Hepatocyte (in vitro differentiated cells): ENCODE data around the gene CXADR. TPM values are rescaled to one million over a fixed set of nuclear protein-coding genes. Genes with fewer than 3 reads are reported as not detected.

Source experiments
- DNase-seq: peaks from one replicate; pipeline ENCODE4 v3.0.0-alpha.2; 2016; ENCODE audit warnings: low spot score
- H2AFZ ChIP-seq: fragments of 200-600 bp; sonication (generic); 2 replicates; pipeline ENCODE4 v1.6.0; 2016; ENCODE audit warnings: antibody characterized with exemption, mild to moderate bottlenecking
- H3K27ac ChIP-seq: fragments of 200-600 bp; sonication (generic); 2 replicates; pipeline ENCODE4 v1.5.1; 2016; ENCODE audit warnings: mild to moderate bottlenecking
- H3K27me3 ChIP-seq: fragments of 200-600 bp; sonication (generic); 2 replicates; pipeline ENCODE4 v1.6.1; 2016
- H3K36me3 ChIP-seq: fragments of 200-600 bp; sonication (generic); replicated peaks from 2 replicates; pipeline ENCODE4 v1.5.1; 2016; ENCODE audit warnings: low read depth; ENCODE audit not compliant: insufficient read depth
- H3K4me1 ChIP-seq: fragments of 200-600 bp; sonication (generic); 2 replicates; pipeline ENCODE4 v1.5.1; 2016; ENCODE audit warnings: mild to moderate bottlenecking, moderate library complexity; ENCODE audit not compliant: insufficient read depth
- H3K4me2 ChIP-seq: fragments of 200-600 bp; sonication (generic); 2 replicates; pipeline ENCODE4 v1.6.0; 2016
- H3K4me3 ChIP-seq: fragments of 200-600 bp; sonication (generic); 2 replicates; pipeline ENCODE4 v1.5.1; 2016; ENCODE audit warnings: mild to moderate bottlenecking
- H3K79me2 ChIP-seq: fragments of 200-600 bp; sonication (generic); 2 replicates; pipeline ENCODE4 v1.6.0; 2017; ENCODE audit warnings: mild to moderate bottlenecking
- H3K9me2 ChIP-seq: fragments of 200-600 bp; sonication (generic); replicated peaks from 2 replicates; pipeline ENCODE4 v1.6.0; 2017; ENCODE audit warnings: mild to moderate bottlenecking; ENCODE audit not compliant: insufficient read depth
- H3K9me3 ChIP-seq: fragments of 200-600 bp; sonication (generic); 2 replicates; pipeline ENCODE4 v1.5.1; 2016; ENCODE audit warnings: low read depth, mild to moderate bottlenecking
- H4K20me1 ChIP-seq: fragments of 200-600 bp; sonication (generic); 2 replicates; pipeline ENCODE4 v1.6.0; 2016; ENCODE audit warnings: mild to moderate bottlenecking; ENCODE audit not compliant: insufficient read depth, poor library complexity, severe bottlenecking
- EZH2 ChIP-seq: fragments of 200-600 bp; sonication (generic); IDR thresholded peaks from 2 replicates; pipeline ENCODE4 v1.6.1; 2016; ENCODE audit warnings: antibody characterized with exemption, mild to moderate bottlenecking, borderline replicate concordance
- EZH2phosphoT487 ChIP-seq: fragments of 200-600 bp; sonication (generic); IDR thresholded peaks from one replicate; pipeline ENCODE4 v1.6.1; 2018; ENCODE audit warnings: antibody characterized with exemption, mild to moderate bottlenecking, low read depth, moderate library complexity; ENCODE audit not compliant: unreplicated experiment, severe bottlenecking
- WGBS: methylation state at CpG from one replicate; pipeline ENCODE4 v1.1.6; 2016; ENCODE audit warnings: low lambda C conversion rate; ENCODE audit errors: missing lambda C conversion rate; 5-methylcytosine and 5-hydroxymethylcytosine counted together
- polyA plus RNA-seq: library from polyadenylated mRNA; unstranded; fragments of >200 nt; fragmentation: Nextera tagmentation; extraction: Ambion mirVana; gene quantifications from 2 replicates; pipeline ENCODE4 v1.2.1, GENCODE V29; 2016
- total RNA-seq: library from RNA; depleted of rRNA; stranded (reverse); fragments of >200 nt; gene quantifications from 2 replicates; pipeline ENCODE4 v1.2.3, GENCODE V29; 2014
- TF ChIP-seq, protein P1 (sequence below): fragments of 200-600 bp; sonication (generic); IDR thresholded peaks from 2 replicates; pipeline ENCODE4 v1.5.1; 2016; ENCODE audit warnings: antibody characterized with exemption, mild to moderate bottlenecking; ENCODE audit not compliant: poor library complexity

CXADR gene
- total and polyA plus RNA-seq, 2 experiments from 2014 or later = 75.0 to 93.4 TPM

- Histone ChIP-seq H3K4me3 (no peak overlapping the region), H3K4me1 (no peaks in the 10 kb centered on the region), H3K4me2 (no peak overlapping the region), H3K79me2 (peaks cover 10% of the 10 kb centered on the region), H3K36me3 (no peaks in the 10 kb centered on the region), H3K27ac (no peak overlapping the region), H3K9me2 (no peaks in the 10 kb centered on the region), H2AFZ (no peak overlapping the region), H4K20me1 (no peaks in the 10 kb centered on the region), H3K27me3 (no peaks in the 10 kb centered on the region), H3K9me3 (no peaks in the 10 kb centered on the region)
- 36% methylated on average over 3 of the region's 3 CpGs for WGBS
- TF ChIP-seq, protein P1, sequence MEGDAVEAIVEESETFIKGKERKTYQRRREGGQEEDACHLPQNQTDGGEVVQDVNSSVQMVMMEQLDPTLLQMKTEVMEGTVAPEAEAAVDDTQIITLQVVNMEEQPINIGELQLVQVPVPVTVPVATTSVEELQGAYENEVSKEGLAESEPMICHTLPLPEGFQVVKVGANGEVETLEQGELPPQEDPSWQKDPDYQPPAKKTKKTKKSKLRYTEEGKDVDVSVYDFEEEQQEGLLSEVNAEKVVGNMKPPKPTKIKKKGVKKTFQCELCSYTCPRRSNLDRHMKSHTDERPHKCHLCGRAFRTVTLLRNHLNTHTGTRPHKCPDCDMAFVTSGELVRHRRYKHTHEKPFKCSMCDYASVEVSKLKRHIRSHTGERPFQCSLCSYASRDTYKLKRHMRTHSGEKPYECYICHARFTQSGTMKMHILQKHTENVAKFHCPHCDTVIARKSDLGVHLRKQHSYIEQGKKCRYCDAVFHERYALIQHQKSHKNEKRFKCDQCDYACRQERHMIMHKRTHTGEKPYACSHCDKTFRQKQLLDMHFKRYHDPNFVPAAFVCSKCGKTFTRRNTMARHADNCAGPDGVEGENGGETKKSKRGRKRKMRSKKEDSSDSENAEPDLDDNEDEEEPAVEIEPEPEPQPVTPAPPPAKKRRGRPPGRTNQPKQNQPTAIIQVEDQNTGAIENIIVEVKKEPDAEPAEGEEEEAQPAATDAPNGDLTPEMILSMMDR = peak; percentile 70
- TF ChIP-seq EZH2phosphoT487 (no peak), EZH2 (no peak)
- DNase-seq = peak; percentile 53
Observed at GRCh38 chr21:17585875-17586450, 73.1 kb downstream of the CXADR start.

DNA sequence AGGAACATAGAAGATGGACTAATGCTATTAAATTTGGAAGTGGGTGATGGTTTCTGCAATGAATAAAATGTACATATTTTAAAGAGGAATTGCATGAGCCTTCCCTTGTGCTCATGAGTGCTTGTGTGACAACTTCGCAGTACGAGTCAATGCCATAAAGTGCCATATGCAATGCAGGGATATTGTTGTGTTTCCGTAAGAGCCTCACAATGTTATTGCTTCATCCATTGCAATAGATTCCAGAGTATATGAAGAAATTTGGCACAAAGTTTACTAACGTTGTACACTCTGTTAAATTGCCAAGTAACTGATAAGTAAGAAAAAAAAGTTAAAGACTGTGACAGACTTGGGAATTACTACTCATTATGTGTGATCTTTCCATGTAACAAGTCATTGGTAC lies 77.6 kb downstream of the CXADR start:
- Histone ChIP-seq H3K4me2 (no peak overlapping the region), H3K4me1 (no peaks in the 10 kb centered on the region), H3K4me3 (no peak overlapping the region), H3K36me3 (no peaks in the 10 kb centered on the region), H2AFZ (no peak overlapping the region), H4K20me1 (no peaks in the 10 kb centered on the region), H3K9me3 (no peaks in the 10 kb centered on the region), H3K79me2 (peaks cover 12% of the 10 kb centered on the region), H3K27ac (no peak overlapping the region), H3K27me3 (no peaks in the 10 kb centered on the region), H3K9me2 (no peaks in the 10 kb centered on the region)
- DNase-seq = no peak
- 85% methylated on average over 4 of the region's 4 CpGs for WGBS
- TF ChIP-seq, protein P1 = no peak
- TF ChIP-seq EZH2 (no peak), EZH2phosphoT487 (no peak)

GRCh38 chr21:17597680-17598079 lies 84.8 kb downstream of the CXADR start:
- H3K79me2 ChIP-seq = peaks cover 14% of the 10 kb centered on the region
- no peaks in the 10 kb centered on the region for H3K4me1 ChIP-seq
- H3K27me3 ChIP-seq = no peaks in the 10 kb centered on the region
- H3K9me3 ChIP-seq = no peaks in the 10 kb centered on the region
- no peak for DNase-seq
- no peak overlapping the region for H2AFZ ChIP-seq
- no peaks in the 10 kb centered on the region for H3K9me2 ChIP-seq
- H3K36me3 ChIP-seq = no peaks in the 10 kb centered on the region
- H3K4me2 ChIP-seq = no peak overlapping the region
- H3K4me3 ChIP-seq = no peak overlapping the region
- WGBS = 97% methylated on average over 1 of the region's 1 CpG
- H4K20me1 ChIP-seq = no peaks in the 10 kb centered on the region
- H3K27ac ChIP-seq = no peak overlapping the region
- TF ChIP-seq, protein P1 = no peak
- no peak for TF ChIP-seq EZH2phosphoT487
- TF ChIP-seq EZH2 = no peak

GRCh38 chr21:17598437-17598836 lies 85.6 kb downstream of the CXADR start:
- DNase-seq = no peak

More at GRCh38 chr21:17598437-17598836, 85.6 kb downstream of the CXADR start:
- WGBS = 92% methylated on average over 3 of the region's 3 CpGs
- H3K4me1 ChIP-seq = no peaks in the 10 kb centered on the region
- no peaks in the 10 kb centered on the region for H3K27me3 ChIP-seq
- no peaks in the 10 kb centered on the region for H3K9me3 ChIP-seq
- H3K4me3 ChIP-seq = no peak overlapping the region
- no peaks in the 10 kb centered on the region for H3K36me3 ChIP-seq
- H3K4me2 ChIP-seq = no peak overlapping the region
- H3K79me2 ChIP-seq = peaks cover 18% of the 10 kb centered on the region
- H4K20me1 ChIP-seq = no peaks in the 10 kb centered on the region
- H3K27ac ChIP-seq = no peak overlapping the region
- no peak overlapping the region for H2AFZ ChIP-seq
- TF ChIP-seq EZH2phosphoT487 (no peak), EZH2 (no peak)
- TF ChIP-seq, protein P1 = no peak
- no peaks in the 10 kb centered on the region for H3K9me2 ChIP-seq
